NCI-H748 (cell line): Measurements from ENCODE around the gene CDK11A.
"Not testable (repeated sequence)": the region's sequence is repeated elsewhere in the genome, so short reads cannot be mapped to it uniquely, and the experiment has no call there.

Source experiments
- DNase-seq: peaks from one replicate; lab custom pipeline; 2025; ENCODE audit not compliant: unreplicated experiment; lab: John Stamatoyannopoulos, UW

The CDK11A gene

GRCh38 chr1:1684031-1684681 is 40.0 kb downstream of the CDK11A start:
- DNase-seq = no peak

DNA sequence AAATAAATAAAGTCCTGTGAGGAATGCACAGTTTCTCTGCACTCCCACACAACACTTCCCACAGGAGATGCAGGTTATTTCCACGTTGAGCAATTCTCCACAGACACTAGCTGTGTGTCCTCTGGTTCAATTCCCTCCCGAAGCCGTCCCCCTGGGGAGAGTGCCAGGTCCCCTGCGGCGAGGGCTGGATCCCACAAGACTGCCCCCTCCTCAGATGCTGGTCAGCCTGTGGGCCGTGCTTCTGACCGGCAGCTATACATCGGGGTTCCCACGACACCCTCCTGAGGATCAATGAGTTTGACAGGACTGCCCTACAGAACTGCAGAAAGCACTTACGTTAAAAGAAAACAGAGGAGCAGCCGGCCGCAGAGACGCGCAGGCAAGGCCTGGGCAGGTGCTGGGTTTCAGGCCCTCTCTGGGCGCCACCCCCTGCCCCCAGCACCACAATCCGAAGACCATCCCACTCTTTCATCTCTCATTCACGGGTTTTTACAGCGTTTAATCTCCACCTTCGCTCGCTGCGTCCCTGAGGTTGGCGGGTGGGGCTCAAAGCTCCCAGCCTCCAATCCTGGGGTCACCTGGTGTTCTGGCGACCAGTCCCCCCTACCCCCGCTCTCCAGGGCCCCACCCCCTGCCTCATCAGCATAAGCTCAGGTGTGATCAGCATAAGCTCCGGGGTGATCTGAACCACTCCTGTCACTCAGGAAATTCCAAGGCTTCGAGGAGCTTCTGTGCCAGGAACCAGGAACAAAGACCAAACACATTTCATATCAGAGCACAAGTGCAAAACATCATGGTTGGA is 40.9 kb downstream of the CDK11A start:
- DNase-seq = no peak

GRCh38 chr1:1680912-1681273 is 43.3 kb downstream of the CDK11A start:
- DNase-seq = no peak

DNA sequence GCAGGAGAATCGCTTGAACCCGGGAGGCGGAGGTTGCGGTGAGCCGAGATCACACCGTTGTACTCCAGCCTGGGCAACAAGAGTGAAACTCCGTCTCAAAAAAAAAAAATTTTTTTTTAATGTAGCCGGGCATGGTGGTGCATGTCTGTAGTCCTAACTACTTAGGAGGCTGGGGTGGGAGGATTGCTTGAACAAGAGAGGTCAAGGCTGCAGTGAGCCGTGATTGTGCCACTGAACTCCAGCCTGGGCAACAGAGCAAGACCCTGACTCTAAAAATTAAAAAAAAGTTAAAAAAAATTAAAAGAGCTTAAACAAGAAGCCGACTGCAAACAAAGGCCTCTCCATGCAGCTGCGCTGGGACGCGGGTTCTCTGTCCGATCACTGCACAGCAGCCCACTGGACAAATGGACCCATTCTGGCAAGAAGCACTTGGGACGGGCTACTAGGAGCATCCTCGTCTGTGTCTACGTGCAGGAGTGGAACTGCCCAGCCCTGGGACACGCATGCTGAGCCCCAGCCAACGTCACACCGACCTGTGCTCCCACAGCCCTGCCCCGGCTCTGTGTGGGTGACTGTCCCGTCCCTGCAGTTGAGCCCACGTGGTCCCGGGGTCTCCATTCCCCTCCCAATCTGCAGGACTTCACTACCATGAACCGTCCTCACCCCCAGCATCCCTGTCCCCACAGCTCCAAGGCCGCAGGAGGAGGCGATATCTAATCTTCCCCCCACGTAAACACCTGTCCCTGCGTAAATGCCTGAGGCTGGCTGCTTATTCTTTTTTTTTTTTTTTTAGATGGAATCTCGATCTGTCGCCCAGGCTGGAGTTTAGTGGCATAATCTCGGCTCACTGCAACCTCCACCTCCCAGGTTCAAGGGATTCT is 43.9 kb downstream of the CDK11A start:
- DNase-seq = no peak

DNA sequence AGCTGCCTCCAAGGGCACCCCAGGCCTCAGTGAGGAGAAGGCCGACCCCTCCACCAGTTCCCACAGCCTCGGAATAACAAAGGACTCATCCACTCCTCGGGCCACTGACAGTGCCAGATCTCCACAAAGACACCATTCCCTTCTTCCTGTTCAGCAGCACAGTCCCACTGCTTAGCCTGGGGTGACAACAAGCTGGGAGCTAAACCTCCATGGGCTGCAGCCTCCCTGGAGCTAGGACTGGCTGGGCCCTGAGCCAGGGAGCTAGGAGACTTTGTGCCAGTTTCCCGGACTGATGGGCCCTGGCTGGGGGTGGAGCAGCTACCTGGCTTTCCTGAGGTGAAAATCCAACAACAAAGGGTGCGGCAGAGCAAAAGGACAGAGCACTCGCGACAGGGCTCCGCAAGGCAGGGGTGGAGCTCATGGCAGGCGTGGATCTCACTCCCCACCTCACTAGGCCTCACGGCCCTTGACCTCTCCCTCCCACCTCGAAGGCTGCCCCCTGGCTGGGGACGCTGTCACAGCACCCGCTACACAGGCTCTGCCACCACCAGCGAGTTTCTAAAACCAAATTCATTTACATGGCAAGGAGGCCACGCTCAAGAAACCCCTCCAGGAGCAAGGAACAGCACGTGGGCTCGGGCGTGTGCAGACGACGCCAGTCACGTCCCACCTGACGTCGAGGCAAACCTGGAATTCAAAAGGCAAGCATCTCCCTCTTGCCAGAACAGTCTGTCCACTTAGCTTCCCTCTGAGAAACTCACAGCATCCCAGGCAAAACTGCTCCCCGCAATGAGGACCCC is 45.4 kb downstream of the CDK11A start:
- no peak for DNase-seq

DNA sequence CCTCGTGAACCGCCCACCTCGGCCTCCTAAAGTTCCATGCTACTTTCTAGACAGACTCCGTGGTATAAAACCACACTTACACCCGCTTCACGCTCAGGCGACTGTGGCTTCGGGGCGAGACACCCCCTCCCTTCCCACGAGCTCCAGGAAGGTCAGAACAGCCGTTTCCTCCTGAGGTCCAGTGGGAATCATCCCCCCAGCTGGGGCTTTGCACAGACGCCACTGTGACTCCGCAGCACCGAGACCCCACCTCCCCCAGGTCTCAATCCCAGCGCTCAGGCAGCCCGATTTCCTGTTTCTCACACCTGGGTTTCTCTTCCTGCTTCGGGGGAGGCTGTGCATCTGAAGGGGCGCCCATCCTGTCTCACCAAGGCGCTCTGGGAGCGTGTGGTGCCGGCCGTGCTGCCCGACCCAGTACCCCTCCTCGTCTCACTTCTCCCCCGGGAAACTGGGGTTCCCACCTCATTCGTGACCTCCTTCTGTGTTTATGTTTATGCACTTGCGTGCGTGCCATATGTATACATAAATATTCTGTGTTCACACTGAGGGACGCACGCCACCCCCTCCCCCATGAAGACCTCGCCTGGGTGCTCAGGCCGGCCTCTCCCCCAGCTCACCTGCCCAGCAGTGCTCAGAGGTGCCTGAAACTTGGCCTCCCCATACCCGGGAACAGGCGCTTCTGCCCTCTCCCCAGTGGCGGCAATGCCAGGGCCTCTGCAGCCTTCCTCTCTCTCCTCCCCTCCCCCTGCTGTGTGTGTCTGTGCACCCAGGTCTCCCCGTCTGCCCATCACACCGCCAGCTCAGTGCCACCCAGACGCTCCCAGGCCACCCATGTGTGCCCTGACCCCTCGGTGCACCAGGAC is 46.2 kb downstream of the CDK11A start:
- no peak for DNase-seq

GRCh38 chr1:1676087-1676486 is 48.1 kb downstream of the CDK11A start:
- DNase-seq = not testable (repeated sequence)

DNA sequence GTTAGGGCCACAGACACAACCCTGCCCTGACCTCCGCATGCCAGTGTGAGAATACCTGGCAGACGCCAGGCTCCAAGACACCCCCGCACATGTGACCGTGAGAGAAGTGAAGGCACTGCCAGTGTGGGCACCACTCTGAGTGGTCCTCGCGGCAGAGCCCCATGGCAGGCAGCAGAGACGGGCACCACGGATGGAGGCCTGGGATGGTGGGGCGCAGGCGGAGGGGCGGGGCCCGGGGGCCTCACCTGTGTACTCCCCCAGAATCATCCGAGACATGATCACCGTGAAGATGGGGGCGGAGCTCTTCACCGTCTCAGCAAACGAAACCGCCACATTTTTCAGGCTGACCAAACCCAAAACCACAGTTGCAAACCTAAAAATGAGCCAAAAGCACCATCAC is 48.9 kb downstream of the CDK11A start:
- not testable (repeated sequence) for DNase-seq

DNA sequence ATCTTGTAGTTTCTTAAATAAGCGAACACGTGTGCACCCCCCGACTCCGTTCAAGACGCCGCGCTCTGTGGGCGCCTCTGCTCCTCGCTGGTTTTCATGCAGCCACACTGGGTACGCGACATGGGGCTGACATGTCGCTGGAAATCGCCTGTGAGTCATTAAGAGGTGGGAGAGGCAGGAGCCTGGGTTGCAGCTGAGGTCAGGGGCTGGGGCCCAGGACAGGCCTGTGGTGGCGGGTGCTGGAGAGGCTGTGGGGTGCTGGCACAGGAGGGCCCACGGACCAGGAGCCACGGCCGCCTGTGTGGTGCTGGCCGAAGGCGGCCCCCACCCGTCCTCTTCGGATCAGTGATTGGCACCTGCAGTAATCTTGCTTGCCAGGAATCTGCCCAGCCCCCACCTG is 49.4 kb downstream of the CDK11A start:
- not testable (repeated sequence) for DNase-seq

DNA sequence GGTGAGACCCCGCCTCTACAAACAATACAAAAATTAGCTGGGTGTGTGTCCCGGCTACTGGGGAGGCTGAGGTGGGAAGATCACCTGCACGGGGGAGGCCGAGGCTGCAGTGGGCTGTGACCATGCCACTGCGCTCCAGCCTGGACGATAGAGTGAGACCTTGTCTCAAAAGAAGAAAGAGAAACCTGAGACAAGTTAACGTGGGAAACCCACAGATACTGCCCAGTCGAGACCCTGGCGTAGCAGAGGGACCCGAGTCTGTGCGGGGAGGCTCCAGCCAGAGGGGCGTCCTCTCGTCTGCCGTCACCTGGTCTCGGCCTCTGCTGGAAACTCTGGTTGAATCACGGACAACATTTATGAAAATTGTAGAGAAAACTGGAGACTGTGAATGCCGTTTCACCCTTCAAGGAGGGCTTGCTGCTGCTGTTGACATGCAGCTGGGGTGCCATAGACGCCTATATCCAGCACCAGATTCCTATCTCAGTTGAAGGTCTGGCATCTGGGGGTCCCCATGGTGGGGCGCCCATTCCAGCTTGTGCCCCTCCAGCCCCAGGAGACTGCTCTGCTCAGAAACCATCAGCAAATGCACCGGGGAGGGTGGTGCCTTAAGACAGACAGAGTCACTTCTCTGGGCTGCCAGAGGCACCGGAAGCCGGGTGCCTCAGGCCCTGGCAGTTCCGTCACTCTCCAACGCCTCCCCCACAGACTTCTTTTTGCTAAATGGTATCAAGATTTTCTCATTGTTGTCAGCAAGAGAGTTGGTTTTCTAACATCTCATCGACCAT is 51.8 kb downstream of the CDK11A start:
- no peak for DNase-seq

GRCh38 chr1:1671365-1672119 is 52.6 kb downstream of the CDK11A start:
- no peak for DNase-seq

DNA sequence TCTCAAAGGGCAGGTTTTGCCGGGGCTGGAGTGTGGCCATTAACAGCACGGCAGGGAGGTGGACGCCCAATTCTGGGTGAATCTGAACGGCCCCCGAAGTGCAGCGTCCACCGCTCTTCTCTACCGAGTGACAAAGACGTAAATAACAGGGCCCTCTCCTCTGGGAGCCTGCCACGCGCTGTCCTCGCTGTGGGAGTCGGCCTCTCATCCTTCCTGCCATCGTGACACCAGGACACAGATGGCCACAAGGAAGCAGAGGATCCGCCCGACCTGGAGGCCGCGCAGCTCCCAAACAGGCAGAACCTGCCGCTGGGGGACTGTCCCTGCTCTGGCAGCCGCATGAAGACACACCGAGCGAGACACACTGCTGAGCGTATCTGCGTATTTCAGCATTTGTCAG is 53.3 kb downstream of the CDK11A start:
- DNase-seq = no peak

- DNase-seq = no peak
Observed at GRCh38 chr1:1669468-1670440, 54.4 kb downstream of the CDK11A start.

DNA sequence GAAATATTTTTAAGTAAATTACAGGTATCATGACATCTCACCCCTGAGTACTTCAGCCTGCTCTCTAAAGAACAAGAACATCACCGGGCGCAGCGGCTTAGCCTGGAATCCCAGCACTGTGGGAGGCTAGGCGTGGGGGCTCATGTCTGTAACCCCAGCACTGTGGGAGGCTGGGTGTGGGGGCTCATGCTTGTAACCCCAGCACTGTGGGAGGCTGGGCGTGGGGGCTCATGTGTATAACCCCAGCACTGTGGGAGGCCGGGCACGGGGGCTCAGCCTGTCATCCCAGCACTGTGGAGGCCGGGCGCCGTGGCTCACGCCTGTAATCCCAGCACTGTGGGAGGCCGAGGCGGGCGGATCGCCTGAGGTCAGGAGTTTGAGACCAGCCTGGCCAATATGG is 57.6 kb downstream of the CDK11A start:
- DNase-seq = no peak

GRCh38 chr1:1665815-1666251 is 58.3 kb downstream of the CDK11A start:
- DNase-seq = no peak

- DNase-seq = no peak
Observed at GRCh38 chr1:1664941-1665814, 59.0 kb downstream of the CDK11A start.
